NCI-H128 (cell line): ENCODE data around the gene TSFM.
"Not testable (repeated sequence)": the region's sequence is repeated elsewhere in the genome, so short reads cannot be mapped to it uniquely, and the experiment has no call there.

Source experiments
- DNase-seq: peaks from one replicate; lab custom pipeline; 2025; ENCODE audit not compliant: unreplicated experiment; lab: John Stamatoyannopoulos, UW

The TSFM gene

DNA sequence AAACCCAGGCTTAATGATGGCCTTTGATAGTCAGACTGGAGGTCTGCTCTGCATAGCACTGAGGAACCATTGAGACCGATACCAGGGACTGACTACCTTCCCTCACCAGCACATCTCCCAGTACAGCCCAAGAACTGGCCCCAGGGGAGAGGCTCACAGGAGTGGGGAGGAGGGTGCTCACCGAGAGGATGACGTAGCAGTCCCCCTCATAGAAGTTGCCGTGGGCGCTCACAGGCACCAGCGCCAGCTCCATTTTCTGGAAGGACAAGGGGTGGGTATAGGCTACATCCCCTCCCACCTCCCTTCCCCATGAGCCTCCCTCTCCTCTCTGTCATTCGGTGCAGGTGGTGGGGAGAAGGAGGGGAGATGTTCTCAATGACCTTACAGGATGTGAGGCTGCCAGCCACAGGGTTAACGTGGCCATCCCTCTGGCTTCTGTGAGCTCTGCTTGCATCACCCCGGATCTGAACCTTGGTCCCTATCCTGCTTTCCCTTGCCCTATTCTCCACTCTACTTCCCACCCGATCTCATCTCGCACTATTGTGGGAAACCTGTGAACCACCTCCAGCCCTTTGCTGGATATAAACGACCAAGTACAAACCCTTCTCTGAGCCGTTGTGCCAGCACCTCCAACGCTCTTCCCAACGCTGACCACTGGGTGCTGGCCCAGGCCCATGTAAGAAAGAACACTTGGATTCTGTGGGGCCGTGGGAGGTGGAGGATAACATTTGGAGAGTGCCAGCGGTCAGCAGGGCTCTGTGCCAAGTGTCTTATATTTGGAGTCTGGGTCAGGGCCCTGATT is 31.6 kb downstream of the TSFM start:
- no peak for DNase-seq

DNA sequence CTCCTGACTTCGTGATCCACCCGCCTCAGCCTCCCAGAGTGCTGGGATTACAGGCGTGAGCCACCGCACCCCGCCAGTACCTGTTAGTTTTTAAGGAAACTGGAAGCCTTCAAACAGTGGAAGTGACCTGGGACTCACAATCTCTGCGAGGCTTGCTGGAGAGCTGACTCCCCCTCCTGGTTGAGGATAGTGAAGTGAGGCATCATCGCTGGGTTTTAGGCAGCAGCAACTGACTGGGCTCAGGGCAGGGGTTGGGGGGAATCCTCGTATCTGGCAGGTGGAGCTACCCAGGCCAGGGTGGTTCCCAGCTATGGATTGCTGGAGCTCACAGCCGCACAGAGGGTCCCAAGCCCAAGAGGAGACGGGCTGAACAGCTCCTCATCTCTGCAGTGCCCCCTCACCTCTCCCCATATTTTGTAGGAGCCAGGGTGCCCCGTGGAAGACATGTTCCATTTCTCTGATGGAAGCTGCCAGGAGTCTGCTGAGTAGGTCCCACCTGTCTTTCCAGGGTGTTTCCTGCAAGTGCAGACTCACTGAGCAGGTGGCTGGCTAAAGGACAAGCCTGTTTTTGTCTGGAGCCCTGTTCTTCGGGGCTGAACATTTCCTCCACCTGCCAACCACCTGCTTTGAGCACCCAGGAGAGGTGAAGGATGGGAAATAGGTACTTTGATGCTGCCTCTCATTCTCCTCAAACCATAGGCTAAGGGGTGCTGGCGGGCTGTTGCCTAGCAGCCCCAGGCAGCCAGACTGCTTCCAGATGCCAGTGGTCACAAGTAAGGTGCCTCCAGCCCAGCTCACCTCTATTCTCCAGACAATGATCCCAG is 32.8 kb downstream of the TSFM start:
- DNase-seq, result no peak

DNA sequence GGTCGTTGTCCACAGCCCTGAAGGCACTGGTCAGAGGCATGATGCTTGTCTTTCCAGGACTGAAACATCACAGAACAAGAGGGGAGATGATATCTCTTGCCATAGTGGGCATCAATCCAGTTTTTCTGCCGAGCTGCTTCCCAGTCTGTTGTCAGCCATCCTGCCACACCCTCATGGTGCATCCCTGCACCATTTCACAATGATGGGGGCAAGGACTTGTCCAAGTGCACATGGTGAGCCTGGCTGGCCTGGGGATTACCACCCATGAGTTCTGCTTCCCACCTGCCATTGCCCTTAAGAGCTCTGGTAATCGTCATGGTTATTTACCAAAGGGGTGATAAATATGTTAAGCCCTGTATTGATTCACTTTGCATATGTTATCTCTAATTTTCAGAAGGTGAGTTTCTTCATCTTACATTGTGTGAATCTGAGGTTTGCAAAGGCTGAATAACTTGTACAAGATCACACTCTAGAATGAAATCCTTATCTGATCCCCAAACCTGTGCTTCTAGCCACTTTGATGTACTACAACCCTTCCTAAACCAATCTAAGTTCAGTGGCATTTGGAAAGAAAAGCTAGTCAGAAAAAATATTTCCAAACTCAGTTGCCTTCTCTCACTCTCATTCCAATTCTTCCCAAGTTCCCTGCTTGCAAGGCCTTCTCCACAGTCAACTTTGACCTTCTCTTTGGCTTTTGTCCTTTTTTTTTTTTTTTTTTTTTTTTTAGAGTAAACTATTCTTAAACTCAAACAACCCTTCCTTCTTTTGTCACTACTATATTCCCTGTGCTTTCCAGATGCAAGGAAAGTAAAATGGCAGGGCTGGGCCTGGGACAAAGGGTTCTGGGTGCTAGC is 33.6 kb downstream of the TSFM start:
- no peak for DNase-seq

DNA sequence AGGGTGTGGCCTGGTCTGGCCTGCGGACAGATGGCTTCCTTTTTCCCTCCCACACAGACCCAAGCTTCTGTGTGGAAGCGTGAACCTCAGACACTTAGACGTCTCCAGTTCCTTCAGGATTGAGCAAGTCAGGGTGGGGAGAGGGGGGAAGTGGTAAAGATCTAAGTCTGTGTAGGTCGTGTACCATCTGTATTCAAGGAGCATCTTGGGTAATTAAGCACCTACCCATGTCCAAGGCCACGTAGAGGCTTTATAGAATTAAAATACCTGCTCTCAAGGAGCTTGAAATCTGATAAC is 34.2 kb downstream of the TSFM start:
- DNase-seq, result no peak

DNA sequence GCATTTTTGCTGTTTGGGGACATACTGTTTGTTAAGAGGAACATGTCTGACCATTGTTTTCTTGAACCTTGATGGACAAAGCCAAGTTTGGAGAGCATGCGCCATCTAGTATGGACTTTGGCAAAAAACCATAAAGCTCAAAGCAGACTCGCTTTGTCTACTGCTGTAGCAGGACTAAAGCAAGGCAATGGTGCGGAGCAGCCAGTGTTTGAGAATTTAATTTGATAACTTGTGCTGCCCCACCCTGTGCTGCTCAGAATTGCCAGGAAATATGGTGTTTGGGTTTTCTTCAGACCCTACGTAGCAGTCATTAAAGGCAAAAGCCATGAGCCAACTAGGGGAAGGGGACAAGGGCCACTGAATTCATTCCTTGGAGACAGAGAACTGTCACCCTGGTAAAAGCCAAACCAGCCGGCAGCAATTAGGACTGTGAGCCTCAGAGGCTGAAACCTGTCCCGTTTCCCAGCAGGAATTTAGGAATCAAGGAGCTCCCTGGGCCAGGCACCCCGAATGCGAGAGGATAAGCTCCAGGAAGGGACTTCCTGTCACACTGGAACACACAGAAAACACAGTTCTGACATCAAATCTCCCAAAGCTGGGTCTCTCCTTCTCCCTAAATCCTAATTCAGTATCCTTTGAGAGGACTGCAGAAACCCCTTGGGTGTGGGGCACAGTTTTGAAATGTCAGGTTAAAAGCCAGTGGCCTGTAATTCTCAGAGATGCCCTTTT is 34.8 kb downstream of the TSFM start:
- no peak for DNase-seq

DNA sequence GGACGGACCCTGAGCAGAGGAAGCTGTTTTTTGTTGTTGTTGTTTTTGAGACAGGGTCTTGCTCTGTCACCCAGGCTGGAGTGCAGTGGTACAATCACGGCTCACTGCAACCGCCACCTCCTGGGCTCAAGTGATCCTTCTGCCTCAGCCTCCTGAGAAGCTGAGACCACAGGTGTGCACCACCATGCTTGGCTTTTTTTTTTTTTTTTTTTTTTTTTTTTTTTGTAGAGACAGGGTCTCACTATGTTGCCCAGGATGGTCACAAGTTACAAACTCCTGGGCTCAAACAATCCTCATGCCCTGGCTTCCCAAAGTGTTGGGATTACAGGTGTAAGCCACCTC is 35.4 kb downstream of the TSFM start:
- DNase-seq, result not testable (repeated sequence)

DNA sequence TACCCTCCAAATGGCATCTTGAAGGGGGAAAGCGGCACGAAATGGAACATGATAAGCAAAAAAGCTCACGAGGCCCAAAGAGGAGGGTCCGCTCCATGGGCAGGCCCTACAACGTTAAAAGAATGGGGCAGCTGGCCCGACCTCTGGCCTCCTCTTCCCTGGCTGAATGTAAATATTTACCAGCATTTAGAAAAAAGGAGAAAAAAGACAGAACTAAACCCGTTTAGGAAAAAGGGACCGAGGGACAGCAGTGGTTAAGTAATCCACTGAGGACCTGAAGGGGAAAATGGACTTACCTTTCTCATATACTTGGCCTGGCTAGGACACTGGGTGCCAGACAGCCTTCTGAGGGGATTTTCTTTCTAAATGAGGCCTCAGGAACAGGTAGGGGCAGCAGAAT is 37.5 kb downstream of the TSFM start:
- DNase-seq, result not testable (repeated sequence)

DNA sequence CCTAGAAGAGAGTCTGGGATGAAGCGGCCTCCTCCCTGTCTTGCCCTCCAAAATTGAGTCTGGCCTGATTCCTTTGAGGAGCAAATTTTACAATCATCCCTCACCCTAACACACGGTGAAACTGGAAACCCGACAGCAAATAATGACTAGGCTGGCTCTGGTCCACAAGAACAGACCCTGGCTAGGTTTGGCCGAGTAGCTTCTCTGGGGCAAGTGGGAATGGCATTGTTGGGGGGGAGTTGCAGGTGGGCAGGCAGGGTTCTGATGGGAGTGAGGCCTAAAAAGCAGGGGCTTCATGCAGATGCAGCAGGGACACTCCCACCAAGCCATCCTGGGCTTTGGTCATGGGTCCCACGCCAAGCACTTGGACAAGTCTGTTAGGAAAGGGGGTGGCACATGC is 38.4 kb downstream of the TSFM start:
- not testable (repeated sequence) for DNase-seq

DNA sequence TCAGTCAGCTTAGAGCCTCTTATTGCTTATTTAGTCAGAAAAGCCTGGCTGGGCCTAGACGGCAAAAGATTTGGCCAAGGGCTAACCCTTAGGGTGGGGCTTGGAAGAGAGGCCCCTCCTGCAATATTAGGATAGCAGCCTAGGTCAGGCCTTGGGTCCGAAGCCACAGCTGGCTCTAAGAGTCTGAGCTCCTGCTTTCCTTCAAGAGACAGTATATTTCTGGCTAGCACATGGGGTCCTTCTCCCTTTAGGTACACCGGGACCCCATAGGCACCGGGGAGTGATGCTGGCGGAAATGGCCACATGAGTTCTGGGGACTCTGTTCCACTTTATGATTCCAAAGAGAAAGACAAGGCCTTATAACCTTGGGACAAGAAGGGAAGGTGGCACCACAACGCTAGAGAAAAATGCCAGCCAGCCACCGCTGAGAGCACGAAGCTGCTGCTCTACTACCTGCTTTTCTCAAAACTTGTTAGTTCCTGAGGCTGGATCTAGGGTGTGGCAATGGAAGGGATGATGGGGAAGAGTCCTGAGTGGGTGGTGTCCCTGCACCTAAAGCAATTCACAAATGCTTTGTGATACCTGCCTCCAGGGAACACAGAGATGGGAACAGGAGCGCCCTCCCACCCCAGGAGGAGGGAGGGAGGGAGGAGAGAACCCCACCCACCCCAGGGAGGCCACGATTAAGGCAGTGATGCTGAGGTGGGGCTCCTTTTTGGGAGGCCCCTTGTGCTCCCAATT is 39.1 kb downstream of the TSFM start:
- DNase-seq, result no peak

DNA sequence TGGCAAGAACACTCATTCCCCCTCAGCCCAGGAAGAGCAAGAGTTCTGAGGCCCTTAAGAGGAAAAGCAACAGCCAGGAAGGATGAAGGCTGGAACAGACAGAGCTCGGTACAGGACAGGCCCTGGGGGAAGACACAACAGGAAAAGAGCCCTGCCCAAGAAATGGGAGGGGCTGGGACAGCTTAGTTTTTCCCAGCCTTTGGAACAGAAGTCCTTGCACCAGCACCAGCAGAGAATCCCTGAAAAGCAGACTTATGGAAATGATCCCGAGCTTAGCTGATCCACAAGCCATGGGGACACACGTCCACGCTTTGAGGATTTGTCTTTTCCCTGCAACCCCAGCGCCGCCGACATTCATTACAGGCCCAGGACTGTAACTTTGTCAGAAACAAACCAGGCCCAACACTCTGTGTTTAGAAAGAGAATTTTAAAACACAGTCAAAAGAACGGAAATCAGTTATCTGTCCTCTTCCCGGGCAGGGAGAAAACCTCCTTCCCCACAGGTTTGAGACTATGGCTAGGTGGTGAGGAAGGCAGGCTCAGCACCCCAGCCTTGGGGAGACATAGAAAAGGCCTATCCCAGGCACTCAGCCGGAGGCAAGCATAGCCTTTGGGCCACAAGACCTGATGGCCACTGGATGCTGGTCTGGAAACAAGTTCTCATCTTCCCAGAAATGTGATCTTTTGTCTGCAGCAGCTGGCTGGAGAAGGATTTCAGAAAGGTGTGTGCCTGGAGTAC is 40.0 kb downstream of the TSFM start:
- no peak for DNase-seq

DNA sequence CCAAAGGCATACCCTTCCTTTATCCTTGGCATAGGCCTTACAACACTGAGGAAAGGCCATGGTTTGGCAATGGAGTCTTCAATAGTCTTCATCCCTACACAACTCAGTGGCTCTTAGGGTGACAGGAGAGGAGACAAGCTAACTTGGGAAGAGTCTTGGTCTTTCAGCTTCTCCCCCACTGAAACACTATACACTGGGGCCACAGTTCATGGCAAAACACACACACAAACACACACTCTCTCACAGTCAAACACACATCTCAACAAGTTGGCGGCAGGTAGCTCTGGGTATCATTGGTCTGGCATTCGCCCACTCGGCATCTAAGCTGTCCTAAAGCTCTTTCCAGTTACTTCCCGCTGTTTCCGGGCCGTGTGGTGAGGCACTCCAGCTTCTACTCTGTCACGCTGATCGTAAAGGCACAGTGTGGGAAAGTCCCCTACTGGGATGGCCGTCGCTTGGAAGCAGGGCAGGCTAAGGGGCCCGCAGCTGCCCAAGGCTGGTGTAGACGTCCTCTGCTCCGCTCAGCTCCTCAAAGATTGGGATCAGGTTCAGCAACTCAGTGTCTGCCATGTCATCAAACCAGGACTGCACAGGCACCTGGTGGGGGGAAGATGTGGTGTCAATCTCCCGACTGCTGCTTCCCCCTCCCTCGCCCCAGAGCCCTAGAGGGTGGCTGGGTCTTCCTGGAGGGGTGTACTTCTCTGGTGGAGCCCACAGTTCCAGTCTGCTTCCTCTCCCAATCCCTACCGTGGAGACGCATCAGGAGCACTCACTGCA is 40.7 kb downstream of the TSFM start:
- no peak for DNase-seq

DNA sequence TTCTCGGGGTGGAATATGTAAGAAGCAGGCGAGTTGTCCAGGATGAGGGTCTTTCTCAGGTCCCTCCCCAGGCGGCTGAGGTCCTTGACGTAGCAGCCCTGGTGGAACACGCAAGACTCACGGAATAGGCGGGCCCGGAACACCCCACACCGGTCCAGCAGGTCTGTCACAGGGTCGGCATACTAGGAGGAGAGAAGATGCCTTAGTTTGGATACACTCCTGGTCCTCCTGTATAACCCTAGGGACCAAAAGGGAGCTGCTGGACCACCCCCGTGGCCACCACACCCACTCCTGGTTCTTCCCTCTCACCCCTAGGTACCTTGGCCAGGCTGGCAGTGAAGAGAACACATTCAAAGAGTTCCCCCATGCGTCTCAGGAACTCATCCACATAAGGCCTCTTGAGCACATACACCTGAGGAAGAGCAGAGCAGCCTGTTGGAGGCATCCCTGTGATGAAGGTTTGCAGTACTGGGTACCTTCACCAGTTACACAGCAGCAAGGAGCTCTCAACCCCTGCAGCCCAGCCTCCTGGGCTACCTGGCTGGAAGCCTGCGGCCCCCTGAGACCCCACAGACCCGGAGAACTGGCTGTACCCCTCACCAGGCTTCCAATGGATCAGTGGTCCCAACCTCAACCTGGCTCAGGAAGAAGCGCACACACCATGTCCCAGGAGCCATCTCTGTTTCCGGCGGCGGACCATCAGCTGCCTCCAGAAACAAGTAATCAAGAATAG is 41.5 kb downstream of the TSFM start:
- no peak for DNase-seq

DNA sequence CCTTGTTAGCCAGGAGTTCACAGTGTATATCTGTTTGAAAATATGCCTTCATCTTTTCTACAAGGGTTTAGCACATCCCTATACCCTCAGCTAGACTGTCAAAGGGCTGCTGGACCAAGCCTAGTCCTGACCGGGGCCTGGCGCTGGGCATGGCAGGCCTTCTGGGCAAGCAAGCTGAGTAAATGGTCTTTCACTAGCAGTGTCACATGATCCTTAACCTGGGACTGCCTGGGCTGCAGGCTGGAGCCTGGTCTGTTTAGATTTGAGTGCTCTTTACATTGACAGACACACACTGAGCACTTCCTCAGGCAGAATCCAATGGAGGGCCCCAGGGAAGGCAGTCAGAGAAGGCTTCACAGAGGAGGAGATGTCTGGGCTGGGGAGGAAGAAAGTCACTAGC is 42.9 kb downstream of the TSFM start:
- no peak for DNase-seq

DNA sequence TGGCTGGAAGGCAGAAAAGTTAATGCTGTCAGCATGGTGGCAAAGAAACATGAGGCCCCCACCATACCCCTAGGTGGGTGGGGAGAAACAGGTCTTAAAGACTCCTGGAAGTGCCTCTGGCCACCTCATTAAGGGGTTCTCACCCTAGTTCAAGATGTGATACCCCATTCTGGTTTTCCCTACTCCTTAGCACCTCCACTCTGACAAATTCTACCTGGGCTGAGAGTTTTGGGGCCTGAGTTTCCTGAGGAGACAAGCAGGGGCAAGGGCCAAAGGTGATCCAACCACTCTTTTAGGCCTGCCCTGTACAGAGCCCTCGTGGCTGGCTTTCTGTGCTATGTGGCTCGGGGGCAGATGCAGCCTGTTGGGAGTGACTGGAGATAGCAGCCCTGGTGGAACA is 43.8 kb downstream of the TSFM start:
- DNase-seq, result no peak

DNA sequence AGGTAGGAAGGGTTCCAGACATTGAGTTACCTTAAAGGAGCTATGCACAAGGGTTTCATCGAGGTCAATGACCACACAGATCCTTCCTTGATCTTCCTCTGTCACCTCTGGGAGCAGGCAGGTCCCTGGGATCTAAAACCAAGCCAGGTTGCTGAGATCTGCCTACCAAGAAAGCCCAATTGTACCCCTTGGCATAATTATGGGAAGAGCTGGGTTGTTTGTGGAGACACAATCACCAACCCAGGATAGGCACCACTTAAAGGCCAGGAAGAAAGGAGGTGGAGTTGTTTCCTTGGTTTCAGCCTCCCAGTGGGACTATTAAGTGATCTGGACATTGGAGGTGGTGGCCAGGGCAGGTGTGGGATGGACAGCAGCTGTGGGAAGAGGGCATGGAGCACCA is 44.4 kb downstream of the TSFM start:
- no peak for DNase-seq

DNA sequence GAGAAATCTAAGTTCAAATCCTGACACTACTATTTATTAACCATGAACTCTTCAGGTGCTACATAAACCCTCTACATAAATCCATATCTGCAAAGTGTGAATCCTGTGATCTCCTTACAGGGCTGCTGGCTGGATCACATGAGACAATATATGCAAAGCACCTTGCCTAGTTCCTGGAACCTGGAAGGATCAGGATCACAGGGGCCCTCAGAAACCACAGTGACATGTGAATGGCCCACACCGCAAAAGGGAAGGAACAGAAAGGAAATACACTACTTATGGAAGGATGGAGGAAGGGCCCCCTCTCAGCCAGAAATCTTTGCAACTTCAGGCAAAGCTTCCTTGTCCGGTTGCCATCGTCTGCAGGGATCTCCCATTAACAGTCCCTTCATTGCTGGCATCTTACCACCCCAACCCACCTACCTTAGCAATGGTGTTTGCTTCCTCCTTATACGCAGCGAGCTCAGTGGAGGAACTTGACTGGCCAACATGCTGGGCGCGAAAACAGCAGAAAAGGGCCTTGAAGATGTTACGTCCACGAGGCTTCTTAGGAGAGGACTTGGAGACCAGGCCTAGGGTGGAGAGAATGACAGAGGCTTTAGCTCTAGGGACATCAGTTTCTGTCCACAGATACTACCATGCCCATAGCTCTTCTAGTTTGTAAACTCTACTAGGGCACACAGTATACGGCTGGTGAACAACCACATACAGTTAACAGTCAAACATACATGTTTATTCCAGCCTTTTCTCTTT is 46.6 kb downstream of the TSFM start:
- no peak for DNase-seq

DNA sequence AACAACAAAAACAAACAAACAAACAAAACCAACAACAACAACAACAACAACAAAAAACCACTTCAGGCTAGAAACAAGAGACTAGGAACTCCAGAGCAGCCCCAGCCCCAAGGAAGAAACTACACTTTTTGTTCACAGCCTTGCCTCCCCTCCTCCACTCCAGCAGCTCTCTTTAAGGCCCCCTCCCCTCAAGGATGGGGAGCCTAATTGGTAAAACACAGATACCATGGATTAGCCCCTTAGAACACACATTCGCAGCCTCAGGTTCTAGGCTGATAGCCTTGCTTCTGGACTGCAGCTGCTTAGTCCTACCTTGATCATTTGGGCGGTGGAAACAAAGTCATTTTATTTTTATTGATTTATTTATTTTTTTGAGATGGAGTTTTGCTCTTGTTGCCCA is 47.8 kb downstream of the TSFM start:
- DNase-seq, result no peak

DNA sequence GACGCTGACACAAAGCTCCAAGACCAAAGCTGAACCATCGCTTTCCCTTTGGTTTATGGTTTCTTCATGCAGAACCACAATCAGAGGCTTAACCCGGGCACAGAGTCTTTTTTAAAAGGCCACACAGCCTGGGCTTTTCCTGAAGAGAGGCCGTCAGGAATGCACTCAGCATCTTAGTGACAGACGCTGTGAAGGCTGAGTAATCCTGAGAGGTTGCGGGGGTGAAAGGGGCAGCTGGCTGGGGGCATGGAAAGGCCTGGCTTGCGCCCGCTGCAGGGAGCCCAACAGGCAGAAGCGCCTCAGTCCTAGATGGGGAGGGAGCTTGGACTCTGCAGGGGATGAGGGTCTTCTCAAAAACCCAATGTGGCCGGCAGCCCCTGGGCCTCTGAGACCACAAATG is 50.4 kb downstream of the TSFM start:
- DNase-seq, result no peak
